MG63 (cell line): ENCODE data around the gene DNAJB14. TPM values are rescaled to one million over a fixed set of nuclear protein-coding genes. Genes with fewer than 3 reads are reported as not detected.

Experiments
- DNase-seq: peaks from one replicate; pipeline ENCODE4 v3.0.0-alpha.2; 2020
- H3K27me3 ChIP-seq: fragments of 250-450 bp; sonication (Bioruptor Pico); 2 replicates; pipeline ENCODE4 v1.5.1; 2020; ENCODE audit warnings: mild to moderate bottlenecking, moderate library complexity
- H3K36me3 ChIP-seq: fragments of 250-450 bp; sonication (Bioruptor Pico); 2 replicates; pipeline ENCODE4 v1.5.1; 2020; ENCODE audit warnings: mild to moderate bottlenecking, moderate library complexity
- H3K4me3 ChIP-seq: fragments of 250-450 bp; sonication (Bioruptor Pico); 2 replicates; pipeline ENCODE4 v1.5.1; 2020; ENCODE audit warnings: mild to moderate bottlenecking, moderate library complexity
- H3K9me3 ChIP-seq: fragments of 250-450 bp; sonication (Bioruptor Pico); 2 replicates; pipeline ENCODE4 v1.5.1; 2020; ENCODE audit warnings: mild to moderate bottlenecking, moderate library complexity
- total RNA-seq: library from RNA; depleted of rRNA; stranded (reverse); fragments of >200 nt; shearing (Covaris generic); gene quantifications from 2 replicates; pipeline ENCODE4 v1.2.3, GENCODE V29; 2014; ENCODE audit warnings: low replicate concordance

Gene DNAJB14
- total RNA-seq, 1 experiment from 2014 or later: 6.2 TPM

DNA sequence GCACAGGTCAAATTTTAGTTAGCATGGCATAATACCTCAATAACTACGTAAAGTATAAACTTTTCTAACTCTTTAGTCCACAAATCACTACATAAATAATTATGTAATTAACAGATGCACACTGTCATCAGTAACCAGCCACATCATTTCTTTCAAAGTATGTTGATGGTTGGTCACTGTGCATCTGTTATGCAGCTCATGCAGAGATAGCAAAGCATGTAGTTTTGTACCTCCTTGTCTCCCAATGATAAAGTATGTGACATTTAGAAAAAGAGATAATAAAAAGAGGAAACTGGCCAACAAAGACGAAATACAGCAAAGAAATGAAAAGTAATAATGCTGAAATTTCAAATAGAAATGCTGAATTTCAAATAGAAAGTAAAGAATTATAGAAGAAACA lies 55.1 kb downstream of the DNAJB14 start:
- Histone ChIP-seq H3K4me3 (no peak overlapping the region), H3K36me3 (peaks cover 2% of the 10 kb centered on the region), H3K9me3 (no peaks in the 10 kb centered on the region), H3K27me3 (no peaks in the 10 kb centered on the region)
- DNase-seq: no peak

GRCh38 chr4:99887837-99888236 lies 58.6 kb downstream of the DNAJB14 start:
- DNase-seq: no peak
- H3K9me3 ChIP-seq: no peaks in the 10 kb centered on the region
- H3K36me3 ChIP-seq: peaks cover 3% of the 10 kb centered on the region
- H3K27me3 ChIP-seq: no peaks in the 10 kb centered on the region
- no peak overlapping the region for H3K4me3 ChIP-seq

DNA sequence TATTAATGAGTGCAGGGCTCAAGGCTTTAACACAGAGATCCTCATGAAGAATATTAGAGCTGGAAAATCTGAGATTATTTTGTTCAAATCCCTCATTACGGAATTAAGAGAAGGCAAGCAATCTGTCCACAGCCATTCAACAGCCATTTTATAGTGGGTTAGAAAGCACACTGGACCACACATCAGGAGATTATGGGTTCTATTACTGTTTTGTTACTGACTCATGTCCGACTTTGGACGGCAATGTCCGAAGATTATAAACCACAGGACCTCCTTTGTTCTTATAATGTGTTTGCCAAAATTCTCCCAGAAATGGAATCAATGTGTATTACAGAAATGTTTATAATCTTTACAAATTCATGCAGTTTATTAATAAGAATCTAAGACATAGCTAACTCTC lies 60.3 kb downstream of the DNAJB14 start:
- Histone ChIP-seq H3K4me3 (no peak overlapping the region), H3K27me3 (no peaks in the 10 kb centered on the region), H3K36me3 (peaks cover 12% of the 10 kb centered on the region), H3K9me3 (no peaks in the 10 kb centered on the region)
- no peak for DNase-seq

GRCh38 chr4:99885687-99886086 lies 60.7 kb downstream of the DNAJB14 start:
- DNase-seq: no peak
- Histone ChIP-seq H3K27me3 (no peaks in the 10 kb centered on the region), H3K36me3 (peaks cover 15% of the 10 kb centered on the region), H3K4me3 (no peak overlapping the region), H3K9me3 (no peaks in the 10 kb centered on the region)

DNA sequence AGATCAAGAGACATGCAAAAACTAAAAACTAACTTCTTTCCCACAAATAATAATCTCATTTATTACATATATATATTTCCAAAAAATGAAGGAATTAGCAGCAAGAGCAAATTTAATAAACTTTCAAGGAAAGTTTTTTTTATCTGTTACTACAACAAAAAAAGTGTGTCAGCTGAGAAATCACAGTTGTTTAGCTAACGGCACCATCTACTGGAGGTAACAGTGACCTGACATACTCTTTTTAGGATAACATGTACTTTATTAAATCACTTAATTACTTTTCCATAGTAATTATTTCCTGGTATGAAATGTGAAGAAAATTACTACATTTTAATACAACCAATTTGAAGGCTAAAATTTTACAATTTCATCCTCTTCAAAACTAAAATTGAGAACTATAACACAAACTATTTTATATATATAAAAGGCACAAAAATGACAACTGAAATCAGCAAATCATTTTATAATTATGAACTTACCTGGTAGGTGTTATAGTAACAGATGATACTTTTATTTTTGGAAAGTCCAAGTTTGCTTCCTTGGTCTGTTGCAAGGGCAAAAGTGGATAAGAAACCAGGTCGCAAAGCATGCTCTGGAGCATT lies 61.3 kb downstream of the DNAJB14 start:
- no peaks in the 10 kb centered on the region for H3K27me3 ChIP-seq
- no peaks in the 10 kb centered on the region for H3K9me3 ChIP-seq
- no peak overlapping the region for H3K4me3 ChIP-seq
- peaks cover 16% of the 10 kb centered on the region for H3K36me3 ChIP-seq
- no peak for DNase-seq

GRCh38 chr4:99879458-99879857 lies 67.0 kb downstream of the DNAJB14 start:
- no peak for DNase-seq
- no peaks in the 10 kb centered on the region for H3K9me3 ChIP-seq
- H3K36me3 ChIP-seq: peaks cover 17% of the 10 kb centered on the region
- H3K4me3 ChIP-seq: no peak overlapping the region
- no peaks in the 10 kb centered on the region for H3K27me3 ChIP-seq

- no peak for DNase-seq
- H3K36me3 ChIP-seq: peaks cover 17% of the 10 kb centered on the region
- H3K27me3 ChIP-seq: no peaks in the 10 kb centered on the region
- H3K9me3 ChIP-seq: no peaks in the 10 kb centered on the region
- no peak overlapping the region for H3K4me3 ChIP-seq
Observed at GRCh38 chr4:99878604-99879003, 67.8 kb downstream of the DNAJB14 start.

GRCh38 chr4:99876946-99877345 lies 69.5 kb downstream of the DNAJB14 start:
- Histone ChIP-seq H3K4me3 (no peak overlapping the region), H3K9me3 (no peaks in the 10 kb centered on the region), H3K36me3 (peaks cover 13% of the 10 kb centered on the region), H3K27me3 (no peaks in the 10 kb centered on the region)
- DNase-seq: no peak

GRCh38 chr4:99875071-99875470 lies 71.3 kb downstream of the DNAJB14 start:
- H3K4me3 ChIP-seq: no peak overlapping the region
- no peak for DNase-seq
- H3K27me3 ChIP-seq: no peaks in the 10 kb centered on the region
- no peaks in the 10 kb centered on the region for H3K9me3 ChIP-seq
- peaks cover 2% of the 10 kb centered on the region; the same call in 1 of the 2 replicates for H3K36me3 ChIP-seq

DNA sequence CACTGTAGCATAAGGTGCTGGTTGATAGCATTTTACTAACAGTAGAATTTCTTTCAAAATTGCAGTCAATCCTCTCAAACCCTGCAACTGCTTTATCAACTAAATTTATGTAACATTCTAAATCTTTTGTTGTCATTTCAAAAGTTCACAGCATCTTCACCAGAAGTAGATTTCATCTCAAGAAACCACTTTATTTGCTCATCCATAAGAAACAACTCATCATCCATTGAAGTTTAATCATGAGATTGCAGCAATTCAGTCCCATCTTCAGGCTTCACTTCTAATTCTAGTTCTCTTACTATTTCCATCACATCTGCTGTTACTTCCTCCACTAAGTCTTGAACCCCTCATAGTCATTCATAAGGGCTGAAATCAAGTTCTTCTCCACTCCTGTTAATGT lies 73.8 kb downstream of the DNAJB14 start:
- no peaks in the 10 kb centered on the region for H3K36me3 ChIP-seq
- H3K9me3 ChIP-seq: no peaks in the 10 kb centered on the region
- H3K4me3 ChIP-seq: no peak overlapping the region
- no peak for DNase-seq
- H3K27me3 ChIP-seq: no peaks in the 10 kb centered on the region

DNA sequence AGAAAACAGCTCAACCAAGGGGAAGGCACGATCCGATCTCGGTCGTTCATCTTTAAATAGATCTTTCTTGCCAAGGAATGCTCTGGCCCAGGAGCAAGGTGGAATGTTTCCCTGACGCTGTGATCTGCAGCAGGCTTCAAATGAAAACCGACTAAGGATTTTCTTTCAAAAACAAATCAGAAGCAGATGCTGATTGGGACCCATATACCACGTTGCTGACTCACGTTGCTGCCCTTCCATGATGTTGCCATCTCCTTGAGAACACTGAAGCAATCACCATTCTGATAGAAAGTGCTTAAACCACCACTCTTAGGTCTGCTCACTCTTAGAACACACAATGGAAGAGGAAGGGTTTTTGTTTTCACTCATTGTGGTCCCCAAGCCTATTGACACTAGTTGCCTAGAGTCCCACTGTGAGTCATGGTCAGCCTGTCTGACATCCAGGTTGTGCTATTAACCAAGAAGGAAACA lies 78.3 kb downstream of the DNAJB14 start:
- no peak for DNase-seq
- H3K9me3 ChIP-seq: no peaks in the 10 kb centered on the region
- no peaks in the 10 kb centered on the region for H3K36me3 ChIP-seq
- H3K4me3 ChIP-seq: no peak overlapping the region
- no peaks in the 10 kb centered on the region for H3K27me3 ChIP-seq

- no peaks in the 10 kb centered on the region for H3K36me3 ChIP-seq
- no peak for DNase-seq
- no peaks in the 10 kb centered on the region for H3K9me3 ChIP-seq
- H3K4me3 ChIP-seq: no peak overlapping the region
- H3K27me3 ChIP-seq: no peaks in the 10 kb centered on the region
Observed at GRCh38 chr4:99863804-99864203, 82.6 kb downstream of the DNAJB14 start.

DNA sequence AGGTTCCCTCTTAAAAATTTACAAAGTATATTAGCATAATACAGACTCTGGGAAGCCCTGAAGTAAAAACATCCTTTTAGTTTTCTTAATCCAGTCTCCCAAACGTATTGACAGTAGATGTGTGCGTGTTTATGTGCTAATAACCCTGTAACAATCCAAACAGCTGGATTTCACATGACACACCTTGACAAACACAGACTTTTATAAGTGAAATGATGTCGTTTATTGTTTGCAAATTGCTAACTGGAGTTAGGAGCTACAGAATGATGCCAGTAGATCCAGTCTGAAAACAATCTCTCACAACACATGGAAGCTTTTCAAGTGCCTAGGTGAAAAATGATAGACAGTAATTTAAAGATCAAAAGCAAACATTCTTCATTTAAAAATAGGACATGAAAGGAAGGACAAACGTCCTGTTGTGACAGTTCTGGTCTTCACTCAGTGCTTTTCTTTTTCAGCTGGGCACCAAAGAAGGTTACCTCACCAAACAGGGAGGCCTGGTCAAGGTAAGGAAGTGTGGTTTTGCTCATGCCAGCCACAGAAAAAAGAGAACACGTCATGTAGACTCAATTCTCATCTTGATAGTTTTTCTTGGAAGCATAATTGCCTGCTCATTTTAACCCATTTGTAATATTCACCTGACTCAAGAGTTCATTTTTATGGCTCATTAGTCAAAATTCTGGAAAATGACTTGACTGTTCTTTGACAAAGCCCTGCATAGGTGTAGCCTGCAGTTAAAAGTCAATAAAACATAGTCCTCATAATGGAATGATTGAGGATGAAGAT lies 85.1 kb downstream of the DNAJB14 start:
- H3K9me3 ChIP-seq: no peaks in the 10 kb centered on the region
- no peaks in the 10 kb centered on the region for H3K27me3 ChIP-seq
- H3K4me3 ChIP-seq: no peak overlapping the region
- H3K36me3 ChIP-seq: no peaks in the 10 kb centered on the region
- no peak for DNase-seq

DNA sequence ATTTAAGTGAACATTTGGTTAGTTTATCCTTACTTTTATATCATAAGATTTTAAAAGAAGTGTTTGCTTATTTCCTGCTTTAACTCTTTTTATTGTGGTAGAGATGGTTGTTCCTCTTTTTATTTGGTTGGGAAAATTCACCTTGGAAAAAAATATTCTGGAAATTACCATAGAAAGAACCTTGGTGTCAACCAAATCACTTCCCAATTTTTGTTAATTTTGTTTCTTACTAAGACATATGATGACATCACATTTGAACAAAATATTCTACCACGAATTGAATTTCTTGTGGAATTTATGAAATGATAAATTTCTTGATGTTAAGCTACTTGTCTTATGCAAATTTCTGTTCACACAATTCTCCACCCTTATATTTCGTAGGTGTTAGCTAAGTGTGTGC lies 85.9 kb downstream of the DNAJB14 start:
- no peaks in the 10 kb centered on the region for H3K27me3 ChIP-seq
- H3K9me3 ChIP-seq: no peaks in the 10 kb centered on the region
- H3K36me3 ChIP-seq: no peaks in the 10 kb centered on the region
- H3K4me3 ChIP-seq: no peak overlapping the region
- DNase-seq: no peak

DNA sequence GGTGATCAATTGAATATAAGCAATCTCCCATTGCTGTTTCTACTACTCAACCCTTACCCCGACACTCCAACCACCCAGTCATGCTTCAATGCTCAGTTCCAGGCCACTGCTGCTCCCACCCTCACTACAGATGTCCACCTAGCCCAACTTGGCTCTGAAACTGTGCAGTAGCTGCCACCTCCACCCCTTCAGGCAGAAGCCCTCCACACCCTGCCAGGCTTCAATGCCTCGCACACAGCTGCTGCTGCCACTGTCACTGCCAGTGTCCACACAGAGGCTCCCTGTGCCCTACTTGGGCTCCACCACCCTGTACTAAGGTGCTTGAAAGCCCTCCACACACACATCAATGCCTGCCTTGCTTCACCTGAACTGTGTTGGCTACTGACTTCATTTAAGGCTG lies 86.8 kb downstream of the DNAJB14 start:
- no peaks in the 10 kb centered on the region for H3K27me3 ChIP-seq
- no peaks in the 10 kb centered on the region for H3K36me3 ChIP-seq
- H3K9me3 ChIP-seq: no peaks in the 10 kb centered on the region
- DNase-seq: no peak
- H3K4me3 ChIP-seq: no peak overlapping the region

GRCh38 chr4:99857307-99857706 lies 89.1 kb downstream of the DNAJB14 start:
- no peak overlapping the region for H3K4me3 ChIP-seq
- no peaks in the 10 kb centered on the region for H3K27me3 ChIP-seq
- no peaks in the 10 kb centered on the region for H3K36me3 ChIP-seq
- no peaks in the 10 kb centered on the region for H3K9me3 ChIP-seq
- no peak for DNase-seq

GRCh38 chr4:99856166-99856565 lies 90.3 kb downstream of the DNAJB14 start:
- Histone ChIP-seq H3K4me3 (no peak overlapping the region), H3K36me3 (no peaks in the 10 kb centered on the region), H3K27me3 (no peaks in the 10 kb centered on the region), H3K9me3 (no peaks in the 10 kb centered on the region)
- no peak for DNase-seq

- H3K36me3 ChIP-seq: no peaks in the 10 kb centered on the region
- DNase-seq: no peak
- H3K4me3 ChIP-seq: no peak overlapping the region
- H3K27me3 ChIP-seq: no peaks in the 10 kb centered on the region
- no peaks in the 10 kb centered on the region for H3K9me3 ChIP-seq
Observed at GRCh38 chr4:99855678-99856077, 90.7 kb downstream of the DNAJB14 start.
